ENCODE data around the gene PTPN6.

PTPN6 gene

GRCh38 chr12:7009512-7009911 lies 58.4 kb downstream of the PTPN6 start:
- no peak for DNase-seq (ENCODE audit: low read depth in 2 of 2)
